Ramos (cell line): ENCODE measurements around the gene SCRT2.
"Not testable (repeated sequence)": the region's sequence is repeated elsewhere in the genome, so short reads cannot be mapped to it uniquely, and the experiment has no call there.

Experiments
- in situ Hi-C: fragments of 300-500 bp; cut with MboI; formaldehyde crosslinking; loops from one replicate; pipeline ENCODE4 v1.14.3; 2022; ENCODE audit warnings: low sequenced_read_pairs; ENCODE audit not compliant: unreplicated experiment

The SCRT2 gene

DNA sequence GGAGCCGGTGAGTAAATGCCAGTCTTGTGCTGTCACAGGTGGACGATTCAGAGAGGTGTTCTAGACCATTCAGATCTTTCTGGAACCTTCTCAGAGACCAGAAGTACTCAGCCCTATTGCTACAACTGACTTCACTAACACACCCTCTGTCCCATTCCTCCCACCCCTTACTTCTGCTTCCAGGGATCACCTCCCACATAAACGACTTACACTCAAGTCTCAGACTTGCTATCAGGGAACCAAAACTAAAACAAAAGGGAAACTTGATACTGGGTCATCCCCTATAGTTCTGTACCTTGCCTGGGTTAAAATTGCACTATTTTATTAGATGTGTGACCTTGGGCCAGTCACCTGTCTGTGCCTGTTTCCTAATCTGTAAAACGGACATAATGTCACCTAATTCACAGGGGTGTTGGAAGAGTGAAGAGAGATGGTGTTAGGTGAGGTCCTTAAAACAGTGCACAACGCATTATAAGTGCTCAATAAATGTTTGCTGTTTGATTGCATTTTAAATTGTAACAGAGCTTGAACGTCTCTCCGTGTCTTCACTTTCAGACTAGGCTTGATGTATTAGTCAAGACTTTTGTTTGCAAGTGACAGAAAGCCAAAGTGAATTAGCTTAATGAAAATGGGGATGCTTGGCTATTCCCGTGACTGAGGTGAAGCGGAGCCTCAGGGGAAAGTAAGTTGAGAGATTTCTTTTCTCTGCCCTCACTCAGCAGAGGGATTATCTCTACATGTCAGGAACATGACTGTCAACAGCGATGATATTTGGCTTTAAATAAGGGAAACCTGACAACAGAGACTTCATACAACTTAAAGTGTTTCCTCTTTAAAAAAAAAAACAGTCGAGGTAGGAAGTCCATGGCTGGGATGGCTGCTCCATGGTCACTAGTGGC is 19.6 kb downstream of the SCRT2 start:
- in situ Hi-C loops: no loop called here

GRCh38 chr20:654417-654750 is 21.2 kb downstream of the SCRT2 start:
- in situ Hi-C loops: no loop called here

DNA sequence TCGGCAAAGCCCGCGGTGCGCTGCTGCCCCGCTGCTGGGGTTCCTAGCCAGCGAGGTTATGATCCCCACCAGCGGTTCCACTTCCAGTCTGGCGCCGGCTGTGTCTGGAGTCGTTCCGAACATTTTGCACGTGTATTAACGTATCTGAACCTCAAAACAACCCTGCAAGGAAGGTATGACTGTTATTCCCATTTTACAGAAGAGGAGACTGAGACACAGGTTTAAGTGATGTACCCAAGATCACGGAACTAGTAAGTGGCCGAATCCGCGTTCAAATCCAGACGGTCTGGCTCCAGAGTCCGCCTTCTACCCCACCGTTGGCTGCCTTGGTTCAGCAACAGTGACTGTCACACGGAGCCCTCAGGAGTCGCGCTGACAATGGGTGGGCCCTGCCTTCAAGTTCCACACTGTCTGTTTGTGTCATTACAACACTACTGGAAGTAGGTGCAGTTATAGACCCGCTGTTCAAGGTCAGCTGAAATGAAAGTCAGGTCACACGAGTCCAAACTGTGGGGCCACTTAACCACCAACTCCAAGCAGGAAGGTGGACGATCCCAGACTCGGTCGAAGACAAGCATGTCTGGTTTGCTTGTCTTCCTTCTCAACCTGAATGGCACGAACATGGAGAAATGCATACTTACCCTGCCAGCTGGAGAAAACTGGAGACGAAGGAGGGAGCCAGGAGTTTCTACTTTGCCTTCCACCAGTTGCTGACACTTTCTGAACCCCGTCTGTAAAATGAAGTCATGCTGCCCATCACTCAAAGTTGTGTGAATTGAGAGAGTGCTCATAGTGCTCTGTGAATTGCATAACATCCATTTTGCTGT is 21.8 kb downstream of the SCRT2 start:
- in situ Hi-C loops: no loop called here

GRCh38 chr20:653110-653589 is 22.5 kb downstream of the SCRT2 start, which contains the start of gene SRXN1:
Gene SRXN1 (minus strand): TSS chr20:653200. CDS start chr20:653185, 15 bp downstream.
- in situ Hi-C loops: no loop called here

- in situ Hi-C loops: no loop called here
Observed at GRCh38 chr20:652615-653109, 22.9 kb downstream of the SCRT2 start.

DNA sequence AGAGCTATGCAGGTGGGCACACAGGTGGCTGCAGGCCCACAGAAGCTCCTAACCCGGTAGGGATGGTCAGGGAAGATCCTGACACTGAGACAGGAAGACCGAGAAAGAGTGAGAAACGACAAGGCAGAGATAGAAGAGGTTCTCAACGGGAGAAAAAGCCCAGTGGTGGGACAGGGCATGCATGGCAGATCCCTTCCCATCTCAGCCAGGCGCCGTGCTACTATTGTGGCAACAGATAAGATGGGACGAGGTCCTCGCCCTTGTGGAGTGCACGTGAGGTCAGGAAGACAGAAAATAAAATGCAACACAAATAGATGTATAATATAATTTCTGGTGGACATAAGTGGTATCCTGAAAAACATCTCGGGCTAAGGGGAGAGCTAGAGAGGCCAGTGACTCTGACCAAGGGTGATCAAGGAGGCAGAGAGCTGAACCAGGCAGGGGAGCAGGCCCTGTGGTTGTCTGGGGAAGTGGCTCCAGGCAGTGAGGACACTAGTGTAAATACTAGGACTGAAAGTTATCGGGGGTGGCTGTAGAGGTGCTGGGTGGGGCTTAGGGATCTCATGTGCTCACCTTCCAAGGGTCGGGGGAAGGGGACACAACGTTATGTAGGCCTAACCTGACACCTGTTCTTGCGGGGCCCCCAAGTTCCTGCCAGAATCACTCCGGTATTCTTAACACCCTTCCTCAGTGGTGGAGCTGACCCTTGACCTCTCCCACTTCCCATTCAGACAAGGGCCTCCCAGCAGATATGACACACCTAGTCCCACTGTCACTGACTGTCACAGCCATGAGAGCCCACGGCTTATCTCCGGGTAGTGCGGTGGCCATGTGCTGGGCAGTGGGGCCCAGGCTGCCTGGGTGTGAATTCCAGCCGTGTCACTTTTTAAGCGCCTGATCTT is 23.6 kb downstream of the SCRT2 start:
- in situ Hi-C loops: no loop called here

GRCh38 chr20:650954-651353 is 24.6 kb downstream of the SCRT2 start:
- in situ Hi-C loops: no loop called here

- in situ Hi-C loops: no loop called here
Observed at GRCh38 chr20:650281-650680, 25.3 kb downstream of the SCRT2 start.

- in situ Hi-C loops: loop anchor here (5.0 kb wide), 1 partner anchor 290 kb away; no protein-coding TSS in a partner anchor
Observed at GRCh38 chr20:647479-648019, 28.1 kb downstream of the SCRT2 start.

DNA sequence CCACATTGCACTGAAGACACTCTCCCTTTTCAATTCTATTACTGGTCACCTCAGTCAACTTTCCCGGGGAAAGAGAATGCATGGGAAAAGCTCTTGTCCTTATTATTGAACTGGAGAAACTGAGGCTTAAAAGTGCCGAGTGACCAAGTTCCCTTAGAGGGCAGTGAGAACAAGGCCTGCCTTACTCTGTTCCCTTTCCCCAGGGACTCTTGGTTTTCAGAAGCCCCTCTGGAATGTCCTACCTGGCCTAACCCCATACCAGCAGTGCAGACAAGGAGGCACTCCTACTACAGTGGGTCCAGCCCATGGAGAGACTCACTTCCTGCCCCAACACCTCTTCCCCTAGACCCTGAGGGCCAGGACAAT is 28.8 kb downstream of the SCRT2 start:
- in situ Hi-C loops: loop anchor here (5.0 kb wide), 1 partner anchor 290 kb away; no protein-coding TSS in a partner anchor

GRCh38 chr20:646107-646867 is 29.3 kb downstream of the SCRT2 start:
- in situ Hi-C loops: loop anchor here (5.0 kb wide), 1 partner anchor 289 kb away; no protein-coding TSS in a partner anchor

- in situ Hi-C loops: loop anchor here (5.0 kb wide), 1 partner anchor 288 kb away; no protein-coding TSS in a partner anchor
Observed at GRCh38 chr20:645318-646106, 30.1 kb downstream of the SCRT2 start.

DNA sequence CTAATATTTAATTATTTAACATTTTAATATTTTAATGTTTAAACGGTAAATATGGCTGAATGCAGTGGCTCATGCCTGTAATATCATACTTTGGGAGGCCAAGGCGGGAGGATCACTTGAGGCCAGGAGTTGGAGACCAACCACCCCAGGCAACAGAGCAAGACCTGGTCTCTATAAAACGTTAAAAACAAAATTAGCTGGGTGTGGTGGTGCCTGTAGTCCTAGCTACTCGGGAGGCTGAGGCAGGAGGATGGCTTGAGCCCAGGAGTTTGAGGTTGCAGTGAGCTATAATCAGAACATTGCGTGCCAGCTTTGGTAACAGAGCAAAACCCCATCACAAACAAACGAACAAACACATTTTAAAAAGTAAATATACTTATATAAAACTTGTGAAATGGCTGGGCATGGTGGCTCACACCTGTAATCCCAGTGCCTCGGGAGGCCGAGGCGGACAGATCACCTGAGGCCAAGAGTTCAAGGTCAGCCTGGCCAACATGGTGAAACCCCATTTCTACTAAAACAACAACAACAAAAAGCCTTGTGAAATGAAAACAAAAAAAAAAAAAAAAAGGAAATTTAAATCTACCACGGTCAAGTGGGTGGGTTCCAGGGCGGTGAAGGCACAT is 30.8 kb downstream of the SCRT2 start:
- in situ Hi-C loops: loop anchor here (5.0 kb wide), 1 partner anchor 288 kb away; no protein-coding TSS in a partner anchor

- in situ Hi-C loops: no loop called here
Observed at GRCh38 chr20:642398-643174, 33.0 kb downstream of the SCRT2 start.

DNA sequence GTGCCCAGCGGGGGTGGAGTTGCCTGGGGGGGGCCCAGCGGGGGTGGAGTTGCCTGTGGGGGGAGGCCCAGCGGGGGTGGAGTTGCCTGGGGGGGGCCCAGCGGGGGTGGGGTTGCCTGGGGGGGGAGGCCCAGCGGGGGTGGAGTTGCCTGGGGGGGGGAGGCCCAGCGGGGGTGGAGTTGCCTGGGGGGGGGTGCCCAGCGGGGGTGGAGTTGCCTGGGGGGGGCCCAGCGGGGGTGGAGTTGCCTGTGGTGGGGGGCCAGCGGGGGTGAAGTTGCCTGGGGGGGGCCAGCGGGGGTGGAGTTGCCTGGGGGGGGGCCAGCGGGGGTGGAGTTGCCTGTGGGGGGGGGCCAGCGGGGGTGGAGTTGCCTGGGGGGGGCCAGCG is 33.6 kb downstream of the SCRT2 start:
- in situ Hi-C loops: not testable (repeated sequence)

GRCh38 chr20:641516-641875 is 34.1 kb downstream of the SCRT2 start:
- in situ Hi-C loops: no loop called here
